CD4-positive, alpha-beta T cell (primary cell): ENCODE data around the gene CTIF. TPM values are rescaled to one million over a fixed set of nuclear protein-coding genes. Genes with fewer than 3 reads are reported as not detected.

ENCODE experiments used
- ATAC-seq: fragments of 200-7000 bp; cut with Tn5 transposase; one replicate; pipeline ENCODE4 v1.10.0; 2022; ENCODE audit warnings: mild to moderate bottlenecking; ENCODE audit not compliant: poor library complexity
- CTCF ChIA-PET: fragments of 350-600 bp; sonication (Branson Sonifier 250); formaldehyde crosslinking; loops from one replicate; lab custom pipeline; 2021; ENCODE audit warnings: antibody characterized with exemption, inconsistent platforms; lab: Charles Lee
- POLR2A ChIA-PET: fragments of 350-600 bp; sonication (Branson Sonifier 250); formaldehyde crosslinking; loops from one replicate; lab custom pipeline; 2021; ENCODE audit warnings: antibody characterized with exemption, inconsistent platforms; lab: Charles Lee
- DNase-seq, 14 experiments: peaks; one replicate each; pipeline ENCODE4 v3.0.0-alpha.2; 2013 to 2020; ENCODE audit warnings: mixed read lengths in 2 of 14
- H3K27ac ChIP-seq, 2 donors: one replicate each; pipeline versions ENCODE4 v1.5.1 to v1.7.0; 2013; ENCODE audit warnings: low read length in 2 of 2, low read depth in 1 of 2, mild to moderate bottlenecking in 1 of 2
- H3K27me3 ChIP-seq, 2 experiments: 1 replicate in 1 of 2; 2 replicates in 1 of 2; pipeline versions ENCODE4 v1.6.1 to v1.7.0; 2013; ENCODE audit warnings: low read length in 2 of 2, control low read depth in 1 of 2, mild to moderate bottlenecking in 1 of 2, moderate library complexity in 1 of 2; ENCODE audit not compliant: insufficient read depth in 2 of 2, control insufficient read depth in 1 of 2
- H3K36me3 ChIP-seq: one replicate; pipeline ENCODE4 v1.6.1; 2013; ENCODE audit warnings: low read length, control low read depth; ENCODE audit not compliant: insufficient read depth
- H3K4me1 ChIP-seq: one replicate; pipeline ENCODE4 v1.6.1; 2013; ENCODE audit warnings: low read length, control low read depth; ENCODE audit not compliant: insufficient read depth
- H3K4me3 ChIP-seq: one replicate; pipeline ENCODE4 v1.5.1; 2013; ENCODE audit warnings: mild to moderate bottlenecking, low read length, moderate library complexity
- H3K9me3 ChIP-seq, 2 experiments: 1 replicate in 1 of 2; 2 replicates in 1 of 2; pipeline versions ENCODE4 v1.6.1 to v1.7.0; 2013; ENCODE audit warnings: low read length in 2 of 2, mild to moderate bottlenecking in 2 of 2, control low read depth in 1 of 2, moderate library complexity in 1 of 2; ENCODE audit not compliant: control insufficient read depth in 1 of 2, insufficient read depth in 1 of 2
- H3K27ac Mint-ChIP-seq: one replicate; pipeline ENCODE4 v1.8.0; 2020; ENCODE audit warnings: mixed read lengths
- H3K27me3 Mint-ChIP-seq: one replicate; pipeline ENCODE4 v1.8.0; 2021; ENCODE audit warnings: mixed read lengths
- H3K36me3 Mint-ChIP-seq: one replicate; pipeline ENCODE4 v1.8.0; 2021; ENCODE audit warnings: low read depth, mixed read lengths
- H3K4me1 Mint-ChIP-seq: one replicate; pipeline ENCODE4 v1.8.0; 2021; ENCODE audit warnings: low read depth, mixed read lengths
- H3K4me3 Mint-ChIP-seq: one replicate; pipeline ENCODE4 v1.8.0; 2020; ENCODE audit warnings: mild to moderate bottlenecking, mixed read lengths
- H3K9me3 Mint-ChIP-seq: one replicate; pipeline ENCODE4 v1.8.0; 2020; ENCODE audit warnings: mixed read lengths
- intact Hi-C, 2 experiments: fragments of 100-400 bp; cut with DNase I in 1 of 2; cut with micrococcal nuclease in 1 of 2; formaldehyde crosslinking; loops; one replicate each; pipeline versions ENCODE4 v1.15.1 to v1.9.0; 2023 to 2025; cut with DNase I, micrococcal nuclease
- total RNA-seq, 174 experiments: library from RNA in 2 of 174; stranded (reverse) in 2 of 174; gene quantifications; one replicate each; pipeline ENCODE4 v1.2.3 and lab custom pipeline; 2021 to 2026
- TF ChIP-seq, protein P1 (sequence below): fragments of 200-600 bp; IDR thresholded peaks from one replicate; pipeline ENCODE4 v1.8.0; 2022; ENCODE audit warnings: antibody characterized with exemption, mild to moderate bottlenecking

CTIF gene
- total RNA-seq, 2 experiments from 2014 or later: 1.1 to 2.9 TPM

DNA sequence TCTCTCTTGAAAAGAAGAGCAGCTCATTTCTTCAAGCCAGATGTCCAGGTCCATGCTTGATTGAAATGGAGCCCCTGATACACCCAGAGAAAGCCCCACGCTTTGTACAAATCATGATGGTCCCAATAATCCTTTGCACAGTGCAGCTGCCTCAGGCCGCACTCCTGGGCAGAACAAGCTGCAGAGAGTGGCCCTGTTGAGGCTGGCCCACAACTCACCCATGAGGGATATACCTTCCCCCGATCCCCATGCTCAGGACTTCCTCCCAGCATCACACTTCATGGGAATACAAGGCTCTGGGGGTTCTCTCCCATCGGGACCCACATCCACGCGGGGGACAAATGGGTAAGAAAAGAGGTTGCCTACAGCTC lies 181.8 kb downstream of the CTIF start:
- DNase-seq (no peak), ATAC-seq (no peak)
- no peak overlapping the region for H3K27ac ChIP-seq
- H3K9me3 Mint-ChIP-seq: no peaks in the 10 kb centered on the region
- H3K27me3 Mint-ChIP-seq: no peaks in the 10 kb centered on the region
- no peaks in the 10 kb centered on the region for H3K9me3 ChIP-seq
- H3K4me3 ChIP-seq: no peak overlapping the region
- no peaks in the 10 kb centered on the region for H3K36me3 ChIP-seq
- H3K27ac Mint-ChIP-seq: no peak overlapping the region
- peaks cover 3% of the 10 kb centered on the region for H3K4me1 ChIP-seq
- intact Hi-C loops: no loop called here
- TF ChIP-seq, protein P1, sequence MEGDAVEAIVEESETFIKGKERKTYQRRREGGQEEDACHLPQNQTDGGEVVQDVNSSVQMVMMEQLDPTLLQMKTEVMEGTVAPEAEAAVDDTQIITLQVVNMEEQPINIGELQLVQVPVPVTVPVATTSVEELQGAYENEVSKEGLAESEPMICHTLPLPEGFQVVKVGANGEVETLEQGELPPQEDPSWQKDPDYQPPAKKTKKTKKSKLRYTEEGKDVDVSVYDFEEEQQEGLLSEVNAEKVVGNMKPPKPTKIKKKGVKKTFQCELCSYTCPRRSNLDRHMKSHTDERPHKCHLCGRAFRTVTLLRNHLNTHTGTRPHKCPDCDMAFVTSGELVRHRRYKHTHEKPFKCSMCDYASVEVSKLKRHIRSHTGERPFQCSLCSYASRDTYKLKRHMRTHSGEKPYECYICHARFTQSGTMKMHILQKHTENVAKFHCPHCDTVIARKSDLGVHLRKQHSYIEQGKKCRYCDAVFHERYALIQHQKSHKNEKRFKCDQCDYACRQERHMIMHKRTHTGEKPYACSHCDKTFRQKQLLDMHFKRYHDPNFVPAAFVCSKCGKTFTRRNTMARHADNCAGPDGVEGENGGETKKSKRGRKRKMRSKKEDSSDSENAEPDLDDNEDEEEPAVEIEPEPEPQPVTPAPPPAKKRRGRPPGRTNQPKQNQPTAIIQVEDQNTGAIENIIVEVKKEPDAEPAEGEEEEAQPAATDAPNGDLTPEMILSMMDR: no peak
- no peaks in the 10 kb centered on the region for H3K27me3 ChIP-seq
- POLR2A ChIA-PET: no interaction called here
- H3K4me3 Mint-ChIP-seq: no peak overlapping the region
- no peaks in the 10 kb centered on the region for H3K36me3 Mint-ChIP-seq
- CTCF ChIA-PET: no interaction called here
- H3K4me1 Mint-ChIP-seq: no peaks in the 10 kb centered on the region

DNA sequence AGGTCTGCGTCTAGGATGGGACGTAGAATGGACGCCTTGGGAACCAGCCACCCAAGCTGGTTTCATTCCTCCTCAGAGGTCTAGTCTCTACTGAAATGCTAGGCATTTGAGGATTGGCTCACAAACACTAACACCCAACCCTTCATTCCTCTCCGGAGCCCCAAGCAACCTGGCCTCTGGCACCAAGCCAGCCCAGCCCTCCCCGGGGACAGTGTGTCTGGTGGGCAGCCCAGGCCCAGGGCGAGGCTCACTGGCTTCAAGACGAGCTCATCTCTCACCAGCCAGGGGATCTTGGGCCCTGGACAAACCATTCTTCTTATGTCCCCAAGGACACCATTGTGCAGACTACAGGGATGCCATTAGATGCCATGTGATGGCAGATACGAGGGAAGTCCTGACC lies 182.5 kb downstream of the CTIF start:
- ATAC-seq (no peak), DNase-seq (no peak)
- ChIA-PET CTCF (no interaction called here), POLR2A (no interaction called here)
- no peaks in the 10 kb centered on the region for H3K9me3 ChIP-seq
- no peak overlapping the region for H3K27ac Mint-ChIP-seq
- intact Hi-C loops: no loop called here
- no peaks in the 10 kb centered on the region for H3K27me3 Mint-ChIP-seq
- H3K4me3 ChIP-seq: no peak overlapping the region
- H3K4me1 Mint-ChIP-seq: no peaks in the 10 kb centered on the region
- no peaks in the 10 kb centered on the region for H3K27me3 ChIP-seq
- no peaks in the 10 kb centered on the region for H3K36me3 ChIP-seq
- no peak overlapping the region for H3K4me3 Mint-ChIP-seq
- TF ChIP-seq, protein P1: no peak
- H3K27ac ChIP-seq: no peak overlapping the region
- no peaks in the 10 kb centered on the region for H3K36me3 Mint-ChIP-seq
- no peaks in the 10 kb centered on the region for H3K4me1 ChIP-seq
- no peaks in the 10 kb centered on the region for H3K9me3 Mint-ChIP-seq

DNA sequence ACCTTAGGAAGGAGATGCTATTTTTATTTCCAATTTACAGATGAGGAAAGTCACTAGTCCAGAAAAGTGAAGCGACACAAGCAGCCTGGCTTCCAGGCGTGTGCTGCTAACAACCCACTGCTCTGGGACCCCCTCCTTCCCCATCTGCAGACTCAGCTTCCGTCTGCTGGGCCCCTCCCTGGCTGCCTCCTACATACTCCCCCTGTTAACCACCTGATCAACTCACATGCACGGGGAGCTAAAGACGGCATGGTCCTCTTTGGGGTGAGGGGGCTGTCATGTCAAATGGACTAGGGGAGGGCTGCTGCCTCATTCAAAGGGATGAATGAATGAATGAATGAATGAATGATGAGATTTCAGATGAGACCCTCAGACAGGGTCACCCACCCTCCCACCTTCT lies 184.2 kb downstream of the CTIF start:
- Mint-ChIP-seq H3K4me1 (no peaks in the 10 kb centered on the region), H3K9me3 (no peaks in the 10 kb centered on the region), H3K27me3 (no peaks in the 10 kb centered on the region), H3K4me3 (no peak overlapping the region), H3K36me3 (no peaks in the 10 kb centered on the region), H3K27ac (no peak overlapping the region)
- intact Hi-C loops: no loop called here
- H3K4me3 ChIP-seq: no peak overlapping the region
- H3K4me1 ChIP-seq: no peaks in the 10 kb centered on the region
- H3K36me3 ChIP-seq: no peaks in the 10 kb centered on the region
- TF ChIP-seq, protein P1: no peak
- ATAC-seq: no peak
- H3K27me3 ChIP-seq: no peaks in the 10 kb centered on the region
- no peak overlapping the region for H3K27ac ChIP-seq
- POLR2A ChIA-PET: no interaction called here
- CTCF ChIA-PET: no interaction called here
- H3K9me3 ChIP-seq: no peaks in the 10 kb centered on the region
- DNase-seq: no peak
